GM19455 (cell line): ENCODE results near the gene KRT1.

Experiments used
- ATAC-seq: cut with Tn5 transposase; IDR thresholded peaks from one replicate; pipeline ENCODE4 v1.9.1; 2021; ENCODE audit not compliant: unreplicated experiment

The KRT1 gene

DNA sequence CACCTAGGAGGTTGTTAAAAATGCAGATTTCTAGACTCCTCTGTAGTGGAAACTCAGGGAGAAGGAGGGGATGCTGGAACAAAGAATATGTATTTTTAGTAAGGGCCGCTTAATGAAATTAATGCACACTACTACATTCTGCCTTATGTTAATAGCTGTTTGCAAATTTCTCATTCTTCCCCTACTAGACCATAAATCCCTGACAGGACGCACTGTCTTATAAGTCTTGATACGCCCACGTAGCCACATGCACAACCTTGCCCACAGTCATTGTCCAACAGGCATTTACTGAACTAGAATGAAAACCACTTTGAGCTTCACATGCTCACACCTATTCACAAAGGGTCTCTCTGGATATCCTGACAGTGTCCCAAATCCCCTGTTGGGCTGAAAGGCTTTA lies 38.7 kb downstream of the KRT1 start:
- no peak for ATAC-seq

- no peak for ATAC-seq
Observed at GRCh38 chr12:52637299-52637698, 42.9 kb downstream of the KRT1 start.

DNA sequence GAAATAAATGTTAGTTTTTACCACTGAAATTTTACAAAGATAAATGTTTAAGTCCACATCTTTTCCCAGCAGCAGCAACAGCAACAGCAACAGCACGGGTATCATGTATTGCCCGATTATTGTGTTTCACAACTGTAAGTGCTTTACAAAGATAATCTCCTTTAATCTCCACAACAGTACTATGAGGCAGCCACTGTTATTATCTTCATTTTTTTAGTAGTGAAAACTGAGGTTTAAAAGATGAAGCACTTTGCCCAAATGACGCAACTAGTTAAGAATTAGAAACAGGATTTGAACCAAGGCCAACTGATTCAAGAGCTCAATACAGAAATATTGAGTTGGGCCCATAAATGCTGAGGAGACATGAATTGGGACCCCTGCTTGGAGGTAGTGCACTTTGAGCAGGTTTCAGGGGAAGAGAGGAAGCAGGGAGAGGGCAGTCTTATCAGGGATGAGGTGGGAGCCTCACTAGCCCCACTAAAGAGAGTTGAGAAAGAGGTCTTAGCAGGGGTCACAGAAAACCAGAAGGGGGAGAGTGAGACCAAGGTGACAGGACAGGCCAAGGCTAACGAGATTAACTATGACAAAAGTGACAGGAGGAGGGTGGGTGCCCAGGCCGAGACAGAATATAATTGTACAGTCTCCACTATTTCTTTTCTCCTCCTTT lies 43.5 kb downstream of the KRT1 start:
- no peak for ATAC-seq

- no peak for ATAC-seq
Observed at GRCh38 chr12:52636189-52636588, 44.0 kb downstream of the KRT1 start.

DNA sequence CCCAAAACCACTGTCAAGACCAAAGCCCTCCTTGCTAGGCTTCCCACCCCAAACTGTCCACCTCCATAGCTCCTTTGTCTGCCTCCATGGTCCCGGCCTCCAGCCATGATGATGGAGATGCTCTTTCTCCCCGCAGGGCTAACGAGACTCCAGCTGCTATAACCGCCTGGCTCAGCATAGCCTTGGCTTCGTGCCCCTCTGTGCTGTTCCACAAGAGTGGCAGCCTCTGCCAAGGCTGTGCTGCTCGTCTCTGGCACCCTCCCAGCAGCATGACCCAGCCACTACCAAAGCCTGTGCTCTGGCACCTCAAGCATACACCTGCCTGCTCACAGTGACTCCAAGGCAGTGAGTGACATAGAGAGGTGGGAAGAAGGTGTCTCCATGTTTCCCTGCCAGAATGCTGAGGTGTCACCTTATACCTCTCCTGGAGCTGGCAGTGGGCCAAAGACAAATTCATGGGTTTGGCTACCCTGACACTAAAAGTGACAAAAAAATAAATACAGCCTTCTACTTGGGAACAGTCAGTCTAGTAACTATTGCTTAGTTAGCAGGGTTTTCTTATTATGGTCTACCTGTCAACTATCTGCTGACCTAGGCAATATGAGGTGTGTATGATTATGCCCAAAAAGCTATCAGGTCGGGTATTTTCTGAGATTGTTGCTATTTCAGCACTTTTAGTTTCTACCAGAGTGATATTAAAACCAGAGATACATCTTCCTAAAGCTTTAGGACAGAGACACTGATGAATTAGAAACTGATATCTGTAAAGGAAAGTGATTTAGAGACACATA lies 45.7 kb downstream of the KRT1 start:
- ATAC-seq = no peak

- no peak for ATAC-seq
Observed at GRCh38 chr12:52633383-52633782, 46.8 kb downstream of the KRT1 start.

DNA sequence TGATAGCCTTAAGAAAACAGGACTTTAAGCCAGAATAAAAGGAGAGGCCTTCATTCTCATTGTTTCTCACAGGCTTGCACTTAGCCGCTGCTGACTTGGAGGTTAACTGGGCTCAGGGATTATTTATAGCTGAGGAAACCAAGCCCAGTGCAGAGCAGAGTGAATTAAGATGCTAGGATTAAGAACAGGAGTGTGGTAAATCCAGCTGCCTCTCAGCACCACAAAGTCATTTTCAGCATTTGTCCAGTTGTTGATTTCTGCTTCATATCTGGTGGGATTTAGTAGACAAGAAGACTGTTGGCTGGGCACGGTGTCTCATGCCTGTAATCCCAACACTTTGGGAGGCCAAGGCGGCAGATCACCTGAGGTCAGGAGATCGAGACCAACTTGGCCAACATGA lies 47.6 kb downstream of the KRT1 start:
- no peak for ATAC-seq

GRCh38 chr12:52631676-52632459 lies 48.3 kb downstream of the KRT1 start:
- no peak for ATAC-seq

DNA sequence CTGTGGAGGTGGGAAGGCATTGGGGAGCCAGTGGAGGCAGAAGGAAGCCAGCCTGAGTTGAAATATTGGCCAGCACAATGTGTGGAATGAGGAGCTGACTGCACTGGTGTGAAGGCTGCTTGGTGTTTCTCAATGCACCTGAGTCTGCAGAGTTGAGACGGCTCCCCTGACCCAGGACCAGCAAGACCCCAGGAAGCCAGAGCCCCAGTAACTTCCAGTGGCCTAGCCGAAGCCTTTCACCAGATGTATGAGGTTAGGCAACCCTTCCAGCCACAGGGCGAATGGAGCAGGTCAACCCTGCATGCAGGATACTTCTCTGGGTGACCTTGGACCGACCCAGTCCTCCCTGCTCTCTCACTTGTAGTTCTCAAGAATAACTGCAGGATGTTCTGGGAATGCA lies 48.9 kb downstream of the KRT1 start:
- no peak for ATAC-seq

- no peak for ATAC-seq
Observed at GRCh38 chr12:52630599-52631200, 49.5 kb downstream of the KRT1 start.

GRCh38 chr12:52630008-52630500 lies 50.2 kb downstream of the KRT1 start:
- no peak for ATAC-seq

DNA sequence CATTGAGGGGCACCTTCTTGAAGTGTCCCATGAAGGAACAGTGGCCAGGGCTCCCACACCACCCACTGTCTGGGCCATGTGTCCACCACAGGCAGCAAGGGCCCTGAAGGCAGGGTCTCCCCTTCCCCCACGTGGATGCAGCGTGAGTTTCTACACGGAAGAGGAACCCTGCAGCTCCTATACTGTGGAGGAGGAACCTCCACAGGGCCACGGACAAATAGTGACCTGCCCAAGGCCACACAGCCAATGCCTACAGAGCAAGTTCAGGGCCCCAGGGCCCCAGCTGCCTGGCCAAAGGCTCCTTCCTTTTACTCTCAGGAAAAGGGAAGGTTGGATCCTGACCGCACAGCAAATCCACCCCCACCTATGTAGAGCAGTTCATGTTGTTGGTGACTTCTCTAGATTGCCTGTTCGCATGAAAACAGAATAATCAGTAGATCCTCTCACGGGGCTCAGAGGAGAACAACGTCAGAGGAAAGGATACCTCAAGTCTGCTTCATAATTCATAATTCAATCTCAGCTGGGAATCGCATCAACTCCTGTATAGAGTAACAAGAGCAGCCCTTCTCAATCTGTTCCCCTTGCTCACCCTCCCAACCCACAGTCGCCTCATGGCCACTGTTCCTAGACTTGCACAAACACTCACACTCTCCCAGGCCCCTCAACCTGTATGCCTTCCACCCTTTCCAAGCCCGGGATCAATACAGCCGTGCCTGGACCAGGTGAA lies 50.8 kb downstream of the KRT1 start:
- no peak for ATAC-seq

GRCh38 chr12:52628841-52629240 lies 51.4 kb downstream of the KRT1 start:
- no peak for ATAC-seq

DNA sequence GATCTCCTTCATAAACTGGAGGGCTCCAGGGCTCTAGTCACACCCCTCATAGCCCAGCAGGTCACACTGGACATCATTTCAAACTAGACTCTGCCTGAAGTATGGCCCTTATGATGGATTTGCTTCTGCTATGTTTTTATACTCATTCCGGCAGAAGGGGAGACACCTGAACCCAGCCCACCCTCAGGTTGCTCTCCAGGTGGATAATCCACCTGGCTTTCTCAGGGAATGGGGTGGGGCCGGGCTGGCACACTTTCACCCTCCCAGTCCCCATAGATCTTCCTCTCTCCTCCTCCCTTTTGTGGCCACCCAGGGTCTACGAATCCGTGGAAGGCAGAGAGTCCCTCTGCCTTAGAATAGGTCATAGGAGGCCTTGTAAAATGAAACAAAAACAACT lies 52.1 kb downstream of the KRT1 start:
- no peak for ATAC-seq

DNA sequence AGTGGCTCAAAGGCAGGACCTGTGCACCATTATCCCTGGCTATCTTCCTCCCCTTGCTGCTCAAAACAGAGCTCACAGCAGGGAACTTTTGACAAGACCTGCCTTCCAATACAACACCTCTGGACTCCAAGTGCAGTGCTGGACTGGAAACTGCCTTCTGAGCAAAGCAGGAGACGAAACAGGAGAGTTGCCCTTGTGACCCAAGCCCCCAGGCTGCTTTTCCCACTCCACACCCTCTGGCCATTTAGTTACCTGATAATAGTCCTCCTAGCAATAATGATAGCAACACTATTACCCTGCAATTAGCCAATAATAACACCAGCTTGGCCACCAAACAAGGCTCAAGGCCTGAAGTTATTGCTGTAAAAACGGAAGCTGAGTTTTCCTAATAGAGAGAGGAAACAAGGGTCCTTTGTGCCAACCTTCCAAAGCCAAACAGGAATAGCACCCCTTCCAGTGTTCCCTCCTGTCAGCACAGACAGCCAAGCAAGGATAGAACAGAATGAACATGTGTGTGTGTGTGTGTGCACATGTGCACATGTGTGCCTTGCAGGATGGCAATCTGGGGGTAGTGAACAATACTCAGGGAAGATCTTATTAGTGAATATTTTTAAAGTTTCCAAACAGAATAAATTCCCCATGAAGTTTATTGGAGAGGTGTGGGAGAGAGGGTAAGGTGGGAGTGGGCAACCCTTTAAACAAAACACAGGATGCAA lies 52.7 kb downstream of the KRT1 start:
- no peak for ATAC-seq
